Nucleus accumbens (tissue), 56 donors: ENCODE results near the gene HEMK1.

Experiments
- DNase-seq, 56 donors: peaks; one replicate each; lab custom pipeline; 2025; lab: John Stamatoyannopoulos, UW

HEMK1 gene

DNA sequence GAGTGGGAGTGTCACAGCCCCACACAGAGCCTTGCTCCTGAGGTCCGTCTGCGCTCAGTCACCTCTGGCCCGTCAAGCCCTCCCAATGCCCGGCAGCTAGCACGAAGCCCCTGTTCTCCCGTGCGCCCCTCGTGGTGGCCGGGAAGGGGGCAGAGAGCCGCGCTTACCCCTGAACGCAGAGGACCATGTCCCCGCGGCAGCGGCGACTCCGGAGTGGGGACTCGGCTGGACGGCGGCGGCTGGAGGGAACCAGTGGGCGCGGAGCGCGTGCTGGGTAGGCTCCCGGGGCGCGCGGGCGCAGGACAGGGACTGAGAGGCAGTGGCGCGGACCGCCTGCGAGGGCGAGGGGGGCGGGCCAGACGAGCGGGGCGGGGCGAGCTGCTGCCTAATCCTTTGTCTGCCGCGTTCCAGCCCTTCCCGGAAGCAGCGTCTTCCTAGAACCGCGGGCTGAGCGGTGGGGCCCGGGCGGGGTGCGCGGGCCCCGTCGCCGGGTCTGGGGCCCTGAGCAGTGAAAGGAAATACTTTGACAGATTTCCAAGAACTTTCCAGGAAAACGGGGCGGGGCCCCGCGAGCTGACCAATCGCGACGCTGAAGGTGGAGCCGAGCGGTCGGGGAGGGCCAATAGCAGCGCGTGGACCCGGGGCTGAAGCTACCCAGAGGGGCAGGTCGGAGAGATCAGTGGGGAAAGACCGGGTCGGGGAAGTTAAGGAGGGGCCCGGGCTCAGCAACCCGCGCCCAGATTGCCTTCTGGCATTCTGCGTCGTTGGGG, 42.3 kb downstream of the HEMK1 start, which contains the start of gene CISH:
Gene CISH, minus strand, starts transcription at position 311 of the 770 bp plus-strand sequence. Its CDS starts 124 bp downstream, at position 187.
- peak in 54 of 56 donors; percentile 38 to 99 (median 77) for DNase-seq

DNA sequence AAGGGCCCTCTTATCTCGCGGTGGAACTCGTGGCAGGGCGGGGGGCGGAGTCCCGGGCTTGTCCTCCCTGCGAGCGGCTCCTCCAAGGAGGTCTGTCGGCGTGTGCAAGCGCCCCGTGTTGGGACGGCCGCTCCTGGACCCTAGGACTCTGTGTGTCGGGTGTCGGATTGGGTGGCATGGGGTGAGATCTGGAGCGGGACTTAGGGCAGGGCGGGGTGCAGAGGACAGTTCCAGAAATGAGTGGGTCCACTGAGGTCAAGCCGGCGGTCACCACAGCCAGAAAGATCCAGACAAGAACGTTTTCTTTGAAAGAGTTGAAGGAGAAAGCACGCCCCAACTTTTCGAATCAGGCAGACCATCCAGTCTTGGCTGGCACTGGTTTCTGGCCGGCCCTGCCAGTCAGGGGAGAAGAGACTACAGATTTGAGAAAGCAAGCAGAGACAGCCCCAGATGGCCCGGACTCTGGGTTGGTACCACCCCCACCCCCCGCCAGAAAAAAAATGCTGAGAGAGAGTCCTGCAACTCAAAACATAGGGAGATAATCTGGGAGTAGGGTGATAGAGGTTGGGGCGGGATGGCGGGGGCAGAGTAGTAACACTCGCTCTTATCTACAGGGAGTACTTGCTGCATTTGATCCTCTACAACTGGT, 43.0 kb downstream of the HEMK1 start:
- DNase-seq, result no peak

DNA sequence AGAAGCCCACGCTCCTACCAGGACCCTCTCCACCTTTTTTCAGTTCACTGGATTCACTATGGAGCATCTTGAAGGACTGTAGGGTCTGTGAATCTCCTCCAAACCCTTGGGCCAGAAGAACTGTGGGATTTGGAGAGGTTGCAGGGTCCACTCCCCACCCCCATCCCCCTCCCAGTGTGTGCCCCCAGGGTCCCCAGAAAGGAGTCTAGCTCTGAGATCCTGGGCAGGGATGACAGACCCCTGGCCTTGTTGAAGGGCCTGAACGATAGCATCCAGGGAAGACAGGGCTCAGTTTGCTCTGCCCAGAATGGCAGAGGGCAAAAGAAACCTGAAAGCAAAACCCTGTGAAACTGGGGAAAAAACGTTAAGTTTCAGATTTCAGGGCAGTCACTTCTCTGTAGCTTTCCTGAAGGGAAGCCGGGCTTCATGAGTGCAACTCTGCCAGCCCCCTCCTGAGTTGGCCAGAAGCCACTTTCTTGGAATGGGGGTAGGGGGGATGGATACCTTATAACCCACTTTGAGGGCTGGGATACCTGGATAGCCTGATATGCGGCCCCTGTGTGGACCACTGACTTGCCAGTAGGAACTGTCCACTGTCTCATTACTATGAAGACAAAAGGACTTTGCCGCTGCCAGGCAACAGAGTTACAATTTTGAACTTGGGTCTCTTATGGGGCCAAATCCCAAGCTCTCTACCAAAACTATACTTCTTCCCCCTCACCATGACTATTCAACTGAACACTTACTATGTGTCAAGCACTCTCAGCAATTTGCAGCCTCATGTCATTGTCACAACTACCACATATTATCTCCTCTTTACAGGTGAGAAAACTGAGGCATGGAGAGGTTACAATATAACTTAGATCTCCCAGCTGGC, 43.9 kb downstream of the HEMK1 start:
- DNase-seq, result no peak

DNA sequence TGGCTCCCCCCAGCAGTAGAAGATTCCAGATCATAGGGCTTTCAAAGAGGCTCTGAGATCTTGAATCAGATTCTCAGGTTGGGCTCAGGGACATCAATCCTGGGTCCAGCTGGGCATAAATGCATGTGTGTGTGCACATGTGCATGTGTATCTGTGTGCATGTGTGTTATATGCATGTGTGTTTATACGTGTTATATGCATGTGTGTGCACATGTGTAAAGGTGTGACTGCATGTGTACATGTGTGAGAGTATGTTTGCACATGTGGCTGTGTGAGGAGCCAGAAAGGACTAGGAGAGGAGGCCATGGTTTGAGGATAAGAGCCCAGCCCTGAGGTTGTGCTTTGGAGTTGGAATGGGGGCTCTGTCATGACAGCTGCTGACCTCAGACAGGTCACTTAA, 45.9 kb downstream of the HEMK1 start:
- no peak for DNase-seq

DNA sequence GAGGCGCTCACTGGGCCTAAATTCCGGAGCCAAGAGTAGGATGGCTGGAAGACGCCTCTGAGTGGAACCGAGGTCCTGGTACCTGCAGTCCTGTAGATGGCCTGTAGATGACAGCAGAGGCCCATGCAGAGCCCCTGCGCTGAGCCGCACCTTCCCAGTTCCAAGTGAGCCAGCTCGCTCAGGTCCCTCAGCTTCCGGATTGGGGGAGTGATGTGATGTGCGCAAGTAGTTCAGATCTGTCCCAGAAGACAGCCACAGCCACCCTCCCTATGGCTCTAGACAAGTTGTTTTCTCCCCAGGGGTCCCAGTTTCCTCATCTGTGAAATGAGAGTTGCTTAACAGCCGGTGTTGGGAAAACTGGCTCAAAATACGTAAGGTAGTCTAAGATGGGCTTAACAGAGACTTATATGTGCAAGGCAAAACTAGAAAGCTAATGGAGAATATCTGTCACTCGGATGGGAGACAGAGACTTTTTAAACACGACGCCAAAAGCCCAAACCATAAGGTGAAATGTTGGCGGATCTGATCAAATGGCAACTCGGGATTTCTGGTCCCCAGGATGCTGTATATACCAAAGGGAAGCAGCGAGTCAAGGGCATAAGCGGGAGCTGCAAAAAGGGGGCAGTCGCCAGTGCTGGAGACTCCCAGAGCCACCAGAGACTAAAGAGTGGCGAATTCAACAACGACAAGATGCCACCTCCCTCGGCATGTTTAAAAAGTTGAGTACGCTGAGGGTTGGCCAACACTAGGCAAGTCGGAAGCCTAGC, 46.9 kb downstream of the HEMK1 start:
- peak in 54 of 56 donors; percentile 29 to 89 (median 65) for DNase-seq

DNA sequence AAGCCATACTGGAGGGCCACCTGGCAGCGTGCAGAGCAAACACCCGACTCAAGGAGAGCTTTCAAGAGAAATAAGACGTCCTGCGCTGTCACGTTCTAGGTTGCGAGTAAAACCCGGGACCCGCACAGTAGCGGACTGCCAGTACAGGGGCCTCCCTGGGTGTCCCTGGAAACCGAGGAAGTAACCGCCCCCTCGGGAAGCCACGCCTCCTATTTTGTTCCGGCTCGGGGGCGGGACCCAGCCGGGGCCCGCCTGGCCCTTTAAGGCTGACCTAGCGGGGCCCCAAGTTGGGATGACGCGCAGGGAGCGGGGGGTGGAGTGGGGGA, 47.4 kb downstream of the HEMK1 start:
- peak; percentile 22 to 90 (median 77) for DNase-seq

DNA sequence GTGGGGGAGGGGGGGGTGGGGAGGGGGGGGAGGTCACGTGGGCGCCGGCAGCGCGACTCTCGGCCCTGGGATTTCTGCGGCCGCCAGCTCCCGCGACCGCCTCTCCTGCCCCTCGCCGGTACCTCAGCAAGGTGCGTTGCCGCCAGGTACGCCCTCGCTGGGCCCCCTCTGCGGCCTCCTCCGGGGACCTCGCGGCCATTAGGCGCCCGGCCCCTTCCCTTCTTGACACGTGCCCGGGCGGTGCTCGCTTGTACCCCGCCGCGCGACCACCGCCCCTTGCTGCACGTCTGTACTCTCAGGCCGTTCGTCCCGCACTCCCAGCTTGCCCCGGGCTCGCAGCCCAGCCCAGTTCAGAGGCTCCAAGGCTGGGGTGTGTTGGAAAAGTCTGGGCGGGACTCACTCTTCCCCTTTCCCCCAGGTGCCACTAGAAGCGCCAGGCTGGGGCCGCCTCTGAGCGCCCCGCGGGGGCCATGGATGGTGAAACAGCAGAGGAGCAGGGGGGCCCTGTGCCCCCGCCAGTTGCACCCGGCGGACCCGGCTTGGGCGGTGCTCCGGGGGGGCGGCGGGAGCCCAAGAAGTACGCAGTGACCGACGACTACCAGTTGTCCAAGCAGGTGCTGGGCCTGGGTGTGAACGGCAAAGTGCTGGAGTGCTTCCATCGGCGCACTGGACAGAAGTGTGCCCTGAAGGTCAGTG, 47.9 kb downstream of the HEMK1 start, which contains the start of gene MAPKAPK3:
Gene MAPKAPK3, plus strand, starts transcription at position 56 of the 696 bp plus-strand sequence. Its CDS starts 415 bp downstream, at position 471.
- DNase-seq, result peak in 9 of 56 donors; percentile 33 to 68 (median 54)

DNA sequence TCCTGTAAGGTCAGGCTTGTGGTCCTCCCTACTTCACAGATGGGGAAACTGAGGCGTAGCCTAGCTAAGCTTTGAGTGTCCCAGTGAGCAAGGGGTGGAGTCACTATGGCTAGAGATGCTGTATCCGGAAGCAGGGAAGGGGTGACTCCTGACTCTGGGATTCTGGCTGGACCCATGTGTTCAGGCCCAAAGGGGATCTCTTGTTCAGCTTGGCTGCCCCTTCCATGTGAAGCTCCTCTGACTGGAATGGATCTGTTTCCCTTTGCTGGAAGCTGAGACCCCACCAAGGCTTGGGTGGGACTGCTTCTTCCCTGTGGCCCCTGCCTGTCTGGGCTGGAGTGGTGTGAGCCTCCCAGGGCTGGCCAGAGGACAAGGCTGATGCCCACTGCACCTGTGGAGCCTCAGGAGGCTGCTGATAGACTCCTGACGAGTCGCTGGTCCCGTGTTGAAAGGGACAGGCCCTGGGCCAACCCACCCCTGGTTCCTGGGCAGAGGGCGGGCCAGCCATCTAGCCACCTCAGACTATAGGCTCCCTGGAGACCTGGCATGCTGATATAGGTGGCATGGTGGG, 48.7 kb downstream of the HEMK1 start:
- no peak for DNase-seq

DNA sequence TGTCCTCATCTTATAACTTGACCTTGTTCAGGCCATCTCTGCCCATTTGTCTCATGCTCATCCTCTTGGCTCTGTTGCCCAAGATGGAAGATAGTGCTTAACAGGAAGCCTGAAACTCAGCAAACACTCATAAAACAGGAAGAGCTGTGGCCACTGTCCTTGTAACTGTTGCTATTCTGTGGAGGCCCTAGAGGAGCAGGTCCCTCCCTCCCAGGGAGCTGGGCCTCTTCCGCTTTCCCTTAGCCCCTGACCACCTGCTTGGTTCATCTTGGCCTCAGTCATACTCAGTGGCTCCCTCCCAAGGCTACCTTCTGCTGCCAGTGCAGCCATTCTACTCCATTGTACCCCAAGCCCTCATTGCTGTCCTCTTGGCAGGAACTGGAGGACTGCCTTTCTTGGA, 51.1 kb downstream of the HEMK1 start:
- peak in 24 of 56 donors; percentile 5 to 45 (median 32) for DNase-seq

DNA sequence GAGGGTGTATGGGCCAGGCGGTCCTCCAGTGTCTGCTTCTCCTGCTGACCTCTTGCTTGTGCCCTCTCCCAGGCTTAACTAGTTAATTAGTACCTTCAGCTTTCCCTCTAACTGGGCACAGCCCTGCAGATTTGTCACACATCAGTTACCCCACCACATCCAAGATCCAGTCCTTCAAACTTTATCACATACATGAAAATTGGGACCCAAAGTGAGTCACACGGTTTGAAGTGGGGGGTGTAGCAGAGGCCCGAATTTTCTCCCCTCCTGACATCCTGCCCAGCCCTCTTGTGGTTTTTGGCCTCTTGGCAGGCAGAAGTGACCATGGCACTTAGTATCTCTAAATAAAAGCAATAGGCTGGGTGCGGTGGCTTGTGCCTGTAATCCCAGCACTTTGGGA, 51.5 kb downstream of the HEMK1 start:
- DNase-seq, result peak in 1 of 56 donors; percentile 45

DNA sequence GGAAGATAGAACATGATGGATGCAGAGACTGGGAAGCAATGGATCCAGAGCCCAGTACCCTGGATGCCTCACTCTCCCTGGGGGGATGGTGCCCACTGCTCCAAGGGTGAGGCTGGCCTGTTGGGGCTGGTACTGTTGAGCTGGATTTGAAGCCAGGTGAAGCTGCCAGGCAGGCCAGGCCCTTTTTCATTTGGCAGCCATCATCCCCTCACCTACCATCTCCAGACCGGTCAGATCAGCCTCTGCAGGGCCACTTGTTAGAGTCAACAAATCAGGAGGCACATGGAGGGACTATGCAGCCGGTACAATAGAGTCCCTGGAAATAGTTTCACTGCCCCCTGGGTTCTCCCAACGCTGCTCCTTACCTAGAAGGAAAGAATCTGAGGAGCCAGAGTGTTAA, 53.6 kb downstream of the HEMK1 start:
- DNase-seq, result no peak

DNA sequence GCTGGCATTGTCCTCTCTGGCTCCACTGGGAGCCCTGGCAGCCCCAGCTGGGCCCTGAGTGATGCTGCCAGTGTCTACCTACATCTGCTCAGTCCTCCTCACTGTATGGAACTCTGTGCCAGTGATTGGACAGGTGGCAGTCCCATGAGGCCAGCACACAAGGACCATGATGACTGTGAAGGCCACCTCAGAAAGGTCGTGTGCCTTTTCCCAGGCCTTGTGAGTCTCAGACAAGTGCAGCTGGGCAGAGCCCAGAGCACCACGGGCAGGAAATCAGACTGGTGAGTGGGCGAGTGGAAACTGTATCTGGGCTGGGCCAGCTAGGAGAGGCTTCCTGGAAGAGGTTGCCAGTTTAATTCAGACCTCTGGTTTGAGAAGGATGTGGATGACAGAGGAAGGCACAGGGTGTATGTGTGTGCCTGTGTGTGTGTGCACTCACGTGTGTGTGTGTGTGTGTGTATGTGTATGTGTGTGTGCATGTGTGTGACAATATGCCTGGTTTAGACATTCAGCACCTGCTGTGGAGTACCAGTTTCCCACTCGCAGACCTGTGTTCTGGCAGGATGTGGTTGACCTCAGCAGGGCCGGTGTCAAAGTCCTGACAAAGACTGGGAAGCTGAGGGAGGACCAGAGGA, 54.6 kb downstream of the HEMK1 start:
- no peak for DNase-seq

DNA sequence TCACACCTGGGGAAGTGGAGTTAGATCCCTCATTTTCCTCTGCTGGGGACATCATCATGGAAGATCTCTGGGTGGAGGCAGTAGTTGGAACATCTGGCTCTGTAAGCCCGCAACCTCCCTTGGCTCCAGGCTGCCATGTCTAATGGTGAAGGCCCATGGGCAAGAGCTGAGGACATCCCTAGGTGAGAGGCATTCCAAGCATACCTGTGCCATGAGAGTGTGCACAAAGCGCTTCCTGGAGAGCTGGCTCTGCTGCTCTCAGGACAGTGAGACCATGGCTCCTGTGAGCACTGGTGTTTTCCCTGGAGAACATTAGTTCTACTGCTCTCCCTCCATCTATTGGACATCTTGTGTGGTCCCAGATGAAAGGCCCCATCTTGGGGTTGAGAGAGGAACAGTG, 55.3 kb downstream of the HEMK1 start:
- no peak for DNase-seq

DNA sequence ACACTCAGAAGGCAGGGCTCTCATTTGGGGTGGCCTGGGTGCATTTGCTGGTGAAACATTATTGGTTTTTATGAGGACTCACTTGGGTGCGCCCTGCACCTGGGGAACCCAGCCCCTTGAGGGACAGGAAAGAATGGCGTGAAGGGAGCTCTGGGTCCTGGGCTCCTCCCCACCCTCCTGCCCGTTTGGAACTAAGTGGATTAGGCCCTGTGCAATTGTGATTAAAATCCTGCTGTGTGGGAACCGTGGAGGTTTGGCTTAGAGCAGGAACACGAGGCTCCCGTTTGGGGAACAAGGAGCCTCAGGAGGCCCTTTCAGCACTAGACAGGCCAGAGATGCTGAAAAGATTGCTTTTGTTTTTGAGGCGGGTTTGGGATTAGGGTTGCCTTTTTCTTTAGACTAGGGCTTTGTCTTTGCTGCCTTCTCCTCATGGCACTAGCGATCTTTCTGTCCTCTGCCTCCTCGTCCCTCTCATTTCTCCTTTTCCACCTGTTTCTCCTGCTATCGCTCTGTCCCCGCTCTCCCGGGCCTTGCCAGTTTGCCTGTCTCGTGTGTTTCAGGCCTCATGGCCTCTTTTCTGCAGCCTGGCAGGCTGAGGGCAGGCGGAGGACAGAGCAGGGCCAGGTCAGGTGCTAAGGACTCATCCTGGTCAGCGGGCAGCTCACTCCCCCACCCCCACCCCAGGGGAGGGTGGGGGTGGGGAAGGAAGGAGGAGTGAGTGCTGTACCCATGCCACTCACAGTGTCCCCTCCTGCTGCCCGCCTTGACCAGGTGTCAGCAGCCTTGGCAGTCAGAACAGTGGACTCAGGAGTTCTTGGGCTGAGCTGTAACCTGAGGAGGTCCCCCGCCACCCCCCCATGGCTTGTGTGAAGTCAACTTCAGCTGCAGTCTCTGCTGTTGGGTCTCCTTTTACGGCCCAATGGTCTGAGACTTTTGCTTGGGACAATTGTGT, 56.2 kb downstream of the HEMK1 start:
- DNase-seq, result no peak

DNA sequence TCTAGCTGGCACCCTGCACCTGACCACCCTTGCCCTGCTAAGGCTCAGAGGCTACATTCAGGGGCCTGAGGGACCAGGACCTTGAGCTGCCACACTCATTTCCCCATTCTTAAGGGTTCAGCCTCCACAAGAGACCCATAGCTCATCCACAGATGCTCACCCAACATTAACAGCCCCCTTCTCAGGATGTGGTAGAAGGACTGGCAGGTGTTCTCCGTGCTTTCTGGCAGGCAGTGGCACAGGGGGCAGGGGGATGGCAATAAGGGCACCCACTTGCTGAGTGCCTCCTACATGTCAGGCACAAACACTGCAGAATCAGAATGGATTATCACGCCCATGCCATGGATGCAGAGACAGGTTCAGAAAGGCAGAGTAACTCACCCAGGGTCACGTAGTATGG, 57.1 kb downstream of the HEMK1 start:
- no peak for DNase-seq

DNA sequence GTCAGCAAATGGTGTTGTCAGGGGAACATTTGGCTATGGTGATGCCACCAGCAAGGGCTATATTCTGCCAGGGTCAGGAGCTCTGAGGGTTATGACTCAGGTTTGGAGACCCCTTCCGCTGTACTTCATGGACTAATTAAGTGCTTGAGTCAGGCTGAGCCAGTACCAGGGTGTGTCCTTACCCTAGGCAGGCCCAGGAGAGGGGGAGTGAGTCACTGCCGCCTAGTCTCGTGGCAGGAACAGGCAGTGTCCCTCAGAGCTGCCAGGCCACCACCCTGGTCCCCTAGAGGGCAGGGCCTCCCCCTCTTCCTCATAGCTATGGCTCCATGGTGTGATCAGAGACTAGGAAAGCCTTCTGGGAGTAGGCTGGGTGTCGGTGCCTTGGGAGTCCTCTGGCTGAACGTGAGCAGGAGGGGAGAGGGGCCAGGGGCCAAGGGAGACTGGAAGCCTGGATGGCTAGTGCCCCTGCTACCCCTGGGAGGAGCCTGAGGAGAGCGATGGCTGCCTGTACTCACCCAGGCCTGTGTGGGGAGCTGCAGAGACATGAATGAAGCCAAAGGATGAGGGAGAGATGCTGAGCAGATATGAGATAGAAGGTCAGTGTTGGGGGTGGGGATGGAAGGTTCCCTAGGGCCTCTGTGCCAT, 58.2 kb downstream of the HEMK1 start:
- peak in 19 of 56 donors; percentile 13 to 50 (median 30) for DNase-seq

DNA sequence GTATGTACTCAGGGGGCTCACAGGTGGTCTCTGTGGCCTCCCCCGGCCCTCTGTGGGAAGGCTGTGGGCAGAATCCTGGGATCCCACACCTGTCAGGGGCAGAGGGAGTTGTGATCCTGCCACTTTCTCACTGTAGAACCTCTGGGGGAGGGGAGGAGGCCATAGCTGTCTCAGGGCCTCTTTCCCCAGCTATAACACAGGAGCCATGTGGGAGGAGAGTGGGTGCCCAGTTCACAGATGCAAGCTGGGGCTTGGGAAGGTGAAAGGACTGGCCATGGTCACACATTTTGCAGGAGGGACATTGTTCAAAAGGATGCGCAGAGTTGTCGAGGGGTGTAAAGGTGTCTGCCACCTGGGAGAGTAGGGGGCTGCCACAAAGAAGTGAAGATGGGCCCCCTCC, 59.3 kb downstream of the HEMK1 start:
- DNase-seq, result no peak
